ENCODE measurements around the gene VPS54.

- TF ChIP-seq SUZ12 (IDR thresholded peaks at IDR 0.05; ENCODE audit: extremely low read depth, insufficient read depth, insufficient read length) = no peak
- no peak for TF ChIP-seq ZNF274 (IDR thresholded peaks at IDR 0.05; ENCODE audit: low read depth, low read length)
Observed at GRCh38 chr2:63856303-63856603, 163.0 kb downstream of the VPS54 start.
